ENCODE measurements around the gene ATP2A1. TPM values are rescaled to one million over a fixed set of nuclear protein-coding genes. Genes with fewer than 3 reads are reported as not detected.

Gene ATP2A1
- total RNA-seq, 1 experiment from 2014 or later = 10.3 TPM

DNA sequence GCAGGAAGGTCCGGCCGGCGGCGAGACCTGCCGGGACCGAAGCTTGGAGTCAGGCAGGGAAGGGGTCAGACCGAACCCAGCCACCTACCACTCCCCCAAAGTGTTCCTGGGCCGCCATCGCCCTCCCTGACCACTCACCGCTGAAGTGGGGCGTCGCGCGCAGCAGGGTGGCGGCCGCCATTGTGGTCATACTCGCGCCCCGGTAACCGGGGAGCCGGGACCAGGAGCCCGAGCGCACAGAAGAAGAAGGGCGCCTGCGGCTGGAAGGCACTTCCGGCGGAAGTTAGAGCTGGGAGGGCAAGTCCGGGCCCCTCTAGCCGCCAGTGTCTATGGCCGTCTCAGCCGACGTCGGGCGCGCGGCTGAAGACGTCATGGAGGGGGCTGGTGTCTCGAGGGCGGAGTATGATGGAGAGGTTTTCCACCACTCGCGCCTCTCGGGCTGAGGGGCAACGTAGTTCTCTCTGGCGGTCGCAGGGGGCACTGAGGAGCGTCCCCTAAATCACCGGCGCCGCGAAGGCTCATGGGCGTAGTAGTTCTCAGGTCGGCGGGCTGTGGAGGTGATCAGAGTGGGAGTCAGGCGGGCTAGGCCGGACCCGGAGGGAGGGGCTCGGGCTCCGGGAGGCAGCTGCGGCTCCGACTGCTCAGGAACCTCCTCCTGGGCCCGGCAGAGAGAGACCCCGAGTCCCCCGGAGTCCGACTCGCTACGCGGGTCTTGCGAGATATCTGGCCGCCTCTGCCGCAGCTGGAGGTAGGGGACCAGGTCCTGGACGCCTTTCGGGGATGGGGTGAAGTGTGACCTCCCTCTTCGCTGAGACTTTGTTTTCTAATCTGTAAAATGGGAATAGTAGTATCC, 32.0 kb upstream of the ATP2A1 start, which contains the start of gene TUFM (continued):
- peak; percentile 37; the same call in 1 of the 2 replicates for TF ChIP-seq RAD21 (IDR thresholded peaks at IDR 0.05; ENCODE audit: low read depth)
- TF ChIP-seq ZFX (IDR thresholded peaks at IDR 0.05) = peak; percentile 97
- TF ChIP-seq SRF (IDR thresholded peaks at IDR 0.05; ENCODE audit: low read depth) = peak; percentile 93
- no peak for TF ChIP-seq JUND (IDR thresholded peaks at IDR 0.05)
- TF ChIP-seq CBX3 (IDR thresholded peaks at IDR 0.05; ENCODE audit: low read depth) = peak; percentile 44; the same call in 1 of the 2 replicates
- peak; percentile 63; the same call in 1 of the 2 replicates for TF ChIP-seq SIN3A (IDR thresholded peaks at IDR 0.05; ENCODE audit: low read depth)
- TF ChIP-seq EZH2 (IDR thresholded peaks at IDR 0.05) = no peak
- TF ChIP-seq CEBPB (IDR thresholded peaks at IDR 0.05; ENCODE audit: low read depth) = no peak

DNA sequence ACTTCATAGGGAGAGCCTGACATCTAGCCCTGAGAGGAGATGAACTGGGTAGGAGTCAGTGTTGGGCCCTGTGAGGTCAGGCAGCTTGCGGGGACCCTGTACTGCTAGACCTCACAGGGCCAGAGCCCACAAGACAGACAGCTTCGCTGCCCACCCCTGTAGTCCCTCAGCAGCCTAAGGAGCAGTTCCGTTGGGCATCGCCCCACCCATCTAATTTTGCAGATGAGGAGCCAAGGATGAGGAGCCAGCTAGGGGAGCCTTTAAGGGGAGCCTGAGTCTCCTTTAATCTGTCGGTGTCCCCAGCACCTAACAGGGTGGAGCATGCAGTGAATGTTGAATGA, 31.4 kb upstream of the ATP2A1 start:
- H3K36me3 ChIP-seq (ENCODE audit: control insufficient read depth in 1 of 2, insufficient read depth in 2 of 2, low read length in 2 of 2) = peaks cover 22 to 32% of the 10 kb centered on the region in 2 experiments; a peak in 3 of 4 replicates
- peak overlapping the region; percentile 100 for H3K9ac ChIP-seq (ENCODE audit: low read length)
- peaks cover 8 to 19% of the 10 kb centered on the region in 2 experiments; a peak in 3 of 4 replicates for H3K4me1 ChIP-seq (ENCODE audit: control insufficient read depth in 1 of 2, insufficient read depth in 2 of 2, low read length in 2 of 2)
- RAD21 ChIA-PET (ENCODE audit: low non-redundant PET in 1 of 2, low total read pairs in 2 of 2, uncharacterized antibody in 2 of 2, unreplicated experiment in 2 of 2) = interaction anchor here in 1 of 2 experiments (0.5 kb wide), 1 partner anchor 78 kb away, joined by 3 read pairs; the partner anchor contains the start of gene RABEP2
- no peaks in the 10 kb centered on the region for H3K9me3 ChIP-seq (ENCODE audit: control insufficient read depth in 1 of 2, insufficient read depth in 1 of 2, low read depth in 1 of 2, low read length in 2 of 2)
- H3K79me2 ChIP-seq (ENCODE audit: insufficient read depth, low read length) = peaks cover 38% of the 10 kb centered on the region
- POLR2A ChIA-PET = interaction anchor here (0.6 to 2.2 kb wide), 2 partner anchors 16 to 78 kb away, joined by 3 to 20 read pairs; partner anchors contain the start of genes RABEP2 and SH2B1
- BruUV-seq (replicated peaks) = TSS peak; percentile 61
- H3K4me3 ChIP-seq (replicated peaks in 1 of 2; ENCODE audit: low read depth in 1 of 2, low read length in 2 of 2) = peak overlapping the region; percentile 97 to 100
- CTCF ChIA-PET = interaction anchor here (0.6 to 1.8 kb wide), 5 partner anchors 12 to 127 kb away, joined by 3 to 7 read pairs (median 5); partner anchors contain the start of genes SH2B1 and SPNS1
- ATAC-seq = peak; percentile 10
- H4K20me1 ChIP-seq (ENCODE audit: insufficient read depth) = peaks cover 6% of the 10 kb centered on the region; the same call in 1 of the 2 replicates
- H2AFZ ChIP-seq (ENCODE audit: low read depth, low read length, poor library complexity, severe bottlenecking) = no peak overlapping the region
- 0 out of 2 replicates have a peak, but pooled peaks have one; percentile 11 for TF ChIP-seq CBX3 (IDR thresholded peaks at IDR 0.05; ENCODE audit: low read depth)
- TF ChIP-seq ZFX (IDR thresholded peaks at IDR 0.05) = no peak
- no peaks in the 10 kb centered on the region for H3K9me2 ChIP-seq (ENCODE audit: insufficient read depth)
- intact Hi-C loops (cut with micrococcal nuclease) = no loop called here
- peak overlapping the region; percentile 73 for H3K27ac ChIP-seq (ENCODE audit: low read depth, low read length)
- DNase-seq (ENCODE audit: low read depth, low spot score) = no peak
- peak overlapping the region; percentile 84 for H3K4me2 ChIP-seq (ENCODE audit: low read length)
- H3K27me3 ChIP-seq (ENCODE audit: insufficient read depth, low read length) = no peaks in the 10 kb centered on the region

Data from HCT116 (cell line).